ENCODE data around the gene FATE1. TPM values are rescaled to one million over a fixed set of nuclear protein-coding genes. Genes with fewer than 3 reads are reported as not detected.

The FATE1 gene
- total RNA-seq, 4 donors from 2014 or later: not detected

DNA sequence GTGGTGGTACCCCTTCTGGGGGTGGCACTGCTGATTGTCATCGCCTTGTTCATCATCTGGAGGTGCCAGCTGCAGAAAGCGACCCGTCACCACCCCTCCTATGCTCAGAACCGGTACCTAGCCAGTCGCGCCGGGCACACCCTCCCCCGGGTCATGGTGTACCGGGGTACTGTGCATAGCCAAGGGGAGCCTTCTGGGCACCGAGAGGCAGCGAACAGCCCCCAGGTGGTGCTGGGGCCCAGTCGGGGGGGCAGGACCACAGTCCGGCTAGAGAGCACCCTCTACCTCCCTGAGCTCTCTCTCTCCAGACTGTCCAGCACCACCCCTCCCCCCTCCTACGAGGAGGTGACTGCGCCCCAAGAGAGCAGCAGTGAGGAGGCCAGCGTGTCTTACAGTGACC is 15.3 kb upstream of the FATE1 start:
- Histone ChIP-seq H3K36me3 (no peaks in the 10 kb centered on the region), H3K27ac (no peak overlapping the region), H3K27me3 (peaks cover 0 to 7% (median 0%) of the 10 kb centered on the region in 4 donors), H3K4me3 (no peak overlapping the region), H3K9me3 (no peaks in the 10 kb centered on the region), H3K4me1 (no peaks in the 10 kb centered on the region)
- intact Hi-C loops (cut with DNase I): no loop called here
- DNase-seq: no peak
- 80% methylated on average over 1 of the region's 16 CpGs; no CpG with 5 or more reads in 1 of the 2 donors for WGBS, 2 donors
- no peak for TF ChIP-seq CTCF (IDR thresholded peaks at IDR 0.05)
- no peak for TF ChIP-seq POLR2A (IDR thresholded peaks at IDR 0.05)

DNA sequence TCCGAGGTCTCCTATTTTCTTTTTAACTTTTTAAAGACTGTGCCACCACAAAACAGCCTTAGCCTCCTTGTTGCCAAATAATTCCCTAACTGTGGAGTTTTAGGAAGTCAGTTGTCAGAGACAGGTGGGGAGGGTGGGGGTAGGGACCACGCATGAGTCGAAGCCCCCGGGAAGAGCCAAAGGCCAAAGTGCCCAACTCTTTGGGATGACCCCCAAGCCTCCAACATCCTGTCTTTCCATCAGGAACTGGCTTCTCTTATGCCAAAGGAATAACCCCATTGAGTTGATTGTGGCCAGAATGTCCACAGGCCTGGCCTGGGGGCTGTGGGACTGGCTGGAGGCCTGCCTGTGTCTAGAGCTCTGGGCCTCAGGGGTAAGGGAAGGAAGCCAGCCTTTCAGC is 14.8 kb upstream of the FATE1 start:
- H3K27ac ChIP-seq: no peak overlapping the region
- TF ChIP-seq POLR2A (IDR thresholded peaks at IDR 0.05) (no peak), CTCF (IDR thresholded peaks at IDR 0.05) (no peak)
- no peaks in the 10 kb centered on the region for H3K9me3 ChIP-seq
- H3K4me1 ChIP-seq: no peaks in the 10 kb centered on the region
- intact Hi-C loops (cut with DNase I): no loop called here
- H3K4me3 ChIP-seq: no peak overlapping the region
- no peak for DNase-seq
- peaks cover 0 to 2% (median 0%) of the 10 kb centered on the region in 4 donors for H3K27me3 ChIP-seq
- H3K36me3 ChIP-seq: no peaks in the 10 kb centered on the region
- 100% methylated on average over 3 of the region's 4 CpGs; no CpG with 5 or more reads in 1 of the 2 donors for whole genome bisulfite sequencing, 2 donors

DNA sequence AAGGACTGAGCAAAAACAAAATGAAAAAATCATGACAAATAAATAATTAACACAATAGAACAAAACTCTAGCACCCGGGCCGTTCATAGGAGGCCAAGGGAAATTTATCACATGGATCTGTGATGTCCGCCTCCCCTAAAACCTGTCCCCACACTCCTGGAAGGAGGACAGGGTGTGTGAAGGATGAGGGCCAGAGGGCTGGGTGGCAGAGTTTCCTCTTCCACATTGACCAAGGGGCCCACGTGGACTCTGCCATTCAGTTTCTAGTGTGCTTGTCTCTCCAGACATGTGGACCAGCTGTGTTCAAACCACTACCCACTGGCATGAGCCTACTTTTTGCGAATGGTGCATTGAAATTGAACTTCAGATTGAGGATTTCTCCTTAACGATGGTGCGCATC is 14.3 kb upstream of the FATE1 start:
- no peak overlapping the region for H3K4me3 ChIP-seq
- no peak overlapping the region for H3K27ac ChIP-seq
- TF ChIP-seq CTCF (IDR thresholded peaks at IDR 0.05) (no peak), POLR2A (IDR thresholded peaks at IDR 0.05) (no peak)
- H3K36me3 ChIP-seq: no peaks in the 10 kb centered on the region
- intact Hi-C loops (cut with DNase I): no loop called here
- no peak for DNase-seq
- H3K4me1 ChIP-seq: no peaks in the 10 kb centered on the region
- H3K9me3 ChIP-seq: no peaks in the 10 kb centered on the region
- no peaks in the 10 kb centered on the region for H3K27me3 ChIP-seq
- 82 to 85% methylated on average over 7 of the region's 7 CpGs for WGBS, 2 donors

- TF ChIP-seq POLR2A (IDR thresholded peaks at IDR 0.05): no peak
- no peak for TF ChIP-seq CTCF (IDR thresholded peaks at IDR 0.05)
- Histone ChIP-seq H3K27ac (no peak overlapping the region), H3K36me3 (no peaks in the 10 kb centered on the region), H3K4me1 (no peaks in the 10 kb centered on the region), H3K4me3 (no peak overlapping the region), H3K9me3 (no peaks in the 10 kb centered on the region), H3K27me3 (no peaks in the 10 kb centered on the region)
- WGBS, 2 donors: 82 to 83% methylated on average over 3 to 7 of the region's 9 CpGs
- intact Hi-C loops (cut with DNase I): no loop called here
- no peak for DNase-seq
Measured at GRCh38 chrX:151702026-151702714, 13.7 kb upstream of the FATE1 start.

GRCh38 chrX:151702741-151703340 is 13.0 kb upstream of the FATE1 start:
- H3K9me3 ChIP-seq: no peaks in the 10 kb centered on the region
- DNase-seq: no peak
- no peaks in the 10 kb centered on the region for H3K4me1 ChIP-seq
- H3K27ac ChIP-seq: no peak overlapping the region
- H3K36me3 ChIP-seq: no peaks in the 10 kb centered on the region
- intact Hi-C loops (cut with DNase I): no loop called here
- 57 to 100% methylated on average over 1 to 5 of the region's 7 CpGs for WGBS, 2 donors
- H3K4me3 ChIP-seq: no peak overlapping the region
- H3K27me3 ChIP-seq: no peaks in the 10 kb centered on the region
- TF ChIP-seq POLR2A (IDR thresholded peaks at IDR 0.05) (no peak), CTCF (IDR thresholded peaks at IDR 0.05) (no peak)

Data from esophagus squamous epithelium (tissue), 5 donors.